ENCODE results near the gene UBE4B. TPM values are rescaled to one million over a fixed set of nuclear protein-coding genes. Genes with fewer than 3 reads are reported as not detected.

Gene UBE4B
- total and polyA plus RNA-seq, 2 of the 13 experiments (the other 11 are each of a cell fraction or from before 2014, with no cell fraction given) = 15.2 to 24.8 TPM

- TF ChIP-seq ZNF512B (CRISPR knock-in tag; IDR thresholded peaks at IDR 0.05; ENCODE audit: borderline replicate concordance) (no peak), HMGA1 (CRISPR knock-in tag; conservative IDR thresholded peaks at IDR 0.05) (no peak), ZNF563 (CRISPR knock-in tag; IDR thresholded peaks at IDR 0.05) (0 out of 2 replicates have a peak, but pooled peaks have one; percentile 6), ZNF263 (CRISPR knock-in tag; IDR thresholded peaks at IDR 0.05) (peak; percentile 69), SMAD1 (CRISPR knock-in tag; IDR thresholded peaks at IDR 0.05; ENCODE audit: borderline replicate concordance, low read depth) (0 out of 2 replicates have a peak, but pooled peaks have one; percentile 37), ZNF777 (CRISPR knock-in tag; IDR thresholded peaks at IDR 0.05) (0 out of 2 replicates have a peak, but pooled peaks have one; percentile 52), RXRA (CRISPR knock-in tag; IDR thresholded peaks at IDR 0.05) (no peak; the same call in 1 of the 2 replicates), FOSL1 (CRISPR knock-in tag; IDR thresholded peaks at IDR 0.05; ENCODE audit: borderline replicate concordance) (no peak), ZNF280D (CRISPR knock-in tag; IDR thresholded peaks at IDR 0.05) (no peak), MBNL3 (CRISPR knock-in tag; conservative IDR thresholded peaks at IDR 0.05) (no peak), ERF (CRISPR knock-in tag; IDR thresholded peaks at IDR 0.05) (0 out of 2 replicates have a peak, but pooled peaks have one; percentile 13), JUN (CRISPR knock-in tag; IDR thresholded peaks at IDR 0.05) (no peak), ZSCAN5A (CRISPR knock-in tag; IDR thresholded peaks at IDR 0.05; ENCODE audit: borderline replicate concordance) (no peak), HDAC1 (CRISPR knock-in tag; IDR thresholded peaks at IDR 0.05) (peak; percentile 55), ZNF552 (CRISPR knock-in tag; IDR thresholded peaks at IDR 0.05; ENCODE audit: borderline replicate concordance) (no peak), ZBTB4 (CRISPR knock-in tag; IDR thresholded peaks at IDR 0.05; ENCODE audit: borderline replicate concordance) (no peak), EHMT2 (IDR thresholded peaks at IDR 0.05; ENCODE audit: borderline replicate concordance, low read depth, low read length) (no peak)
Observed at GRCh38 chr1:10210841-10211804, 178.4 kb downstream of the UBE4B start (continued).

All from HepG2 (cell line).